ENCODE data around the gene BOC. TPM values are rescaled to one million over a fixed set of nuclear protein-coding genes. Genes with fewer than 3 reads are reported as not detected.

The BOC gene
- total and polyA plus RNA-seq, 2 of the 8 experiments (the other 6 are each of a cell fraction or from before 2014, with no cell fraction given), result 6.9 to 9.3 TPM

GRCh38 chr3:113212150-113212843 is 940 bp downstream of the BOC start:
- no peak overlapping the region for H2BK120ac ChIP-seq (replicated peaks; ENCODE audit: low read depth, low read length)
- H3K9me3 ChIP-seq (ENCODE audit: insufficient read depth in 2 of 2, low read depth in 1 of 2, low read length in 1 of 2), result no peaks in the 10 kb centered on the region
- H2AFZ ChIP-seq (ENCODE audit: low read length), result peak overlapping the region; percentile 94; the same call in 1 of the 2 replicates
- H2AK5ac ChIP-seq (ENCODE audit: low read depth, low read length), result no peak overlapping the region
- ChIA-PET CTCF (ENCODE audit: partially characterized antibody) (interaction anchor here (0.5 to 3.0 kb wide), 6 partner anchors 17 to 198 kb away, joined by 3 to 9 read pairs (median 4); no protein-coding TSS in a partner anchor), POLR2A (ENCODE audit: partially characterized antibody) (interaction anchor here (1.2 kb wide), 1 partner anchor 13 kb away, joined by 3 read pairs; no protein-coding TSS in a partner anchor)
- peak overlapping the region; percentile 32 for H3K56ac ChIP-seq (replicated peaks; ENCODE audit: insufficient read length, low read depth, low read length)
- H4K8ac ChIP-seq (ENCODE audit: extremely low read depth, insufficient read depth, low read length), result peak overlapping the region; percentile 88
- 2% methylated on average over 33 of the region's 62 CpGs; no CpG with 5 or more reads in 1 of the 2 experiments for WGBS, 2 experiments (ENCODE audit: extremely low coverage in 1 of 2, insufficient coverage in 1 of 2, insufficient read length in 1 of 2, insufficient replicate concordance in 2 of 2, low coverage in 1 of 2, low lambda C conversion rate in 2 of 2, missing lambda C conversion rate in 1 of 2)
- DNase-seq (ENCODE audit: low read depth in 1 of 2, low spot score in 2 of 2) (peak in 1 of 2 experiments; percentile 75), FAIRE-seq (no peak)
- no peak overlapping the region for H3K23ac ChIP-seq (ENCODE audit: insufficient read length)
- H2BK5ac ChIP-seq (ENCODE audit: low read depth, low read length), result peak overlapping the region; percentile 37; the same call in 1 of the 2 replicates
- peak overlapping the region; percentile 62 to 96 (median 85) for H3K4me3 ChIP-seq (ENCODE audit: extremely low read depth in 1 of 4, insufficient read depth in 2 of 4, low read depth in 3 of 4, low read length in 4 of 4)
- no peaks in the 10 kb centered on the region for H3K79me1 ChIP-seq (ENCODE audit: low read depth, low read length)
- peaks cover 0 to 21% (median 15%) of the 10 kb centered on the region in 4 experiments; a peak in 6 of 7 replicates for H3K27me3 ChIP-seq (replicated peaks in 1 of 4; ENCODE audit: control insufficient read depth in 3 of 4, extremely low read depth in 1 of 4, insufficient read depth in 3 of 4, low read length in 3 of 4)
- peak overlapping the region; percentile 90; the same call in 1 of the 2 replicates for H2BK15ac ChIP-seq (ENCODE audit: low read length)
- H3K18ac ChIP-seq (ENCODE audit: extremely low read depth, low read length), result peak overlapping the region; percentile 25
- H3K23me2 ChIP-seq (ENCODE audit: low read depth, low read length), result peaks cover 23% of the 10 kb centered on the region
- H3K4ac ChIP-seq (replicated peaks; ENCODE audit: insufficient read length, low read depth, low read length), result peak overlapping the region; percentile 39
- no peak overlapping the region for H4K5ac ChIP-seq (ENCODE audit: insufficient read length, low read depth, low read length)
- H4K20me1 ChIP-seq (replicated peaks in 1 of 2; ENCODE audit: control insufficient read depth in 1 of 2, insufficient read depth in 2 of 2, low read length in 2 of 2), result no peaks in the 10 kb centered on the region
- H3K79me2 ChIP-seq (ENCODE audit: control insufficient read depth in 1 of 2, insufficient read depth in 2 of 2, low read length in 2 of 2), result 0 out of 4 replicates have a peak, but pooled peaks cover 0 to 4% of the 10 kb centered on the region in 2 experiments
- no peak overlapping the region for H4K91ac ChIP-seq (replicated peaks; ENCODE audit: insufficient read length, low read length)
- peak overlapping the region in 2 of 4 experiments; percentile 20 to 29; a peak in 3 of 7 replicates for H3K9ac ChIP-seq (replicated peaks in 1 of 4; ENCODE audit: extremely low read depth in 1 of 4, low read depth in 3 of 4, low read length in 3 of 4)
- H3K27ac ChIP-seq (ENCODE audit: low read depth, low read length), result no peak overlapping the region
- no peak overlapping the region for H3K14ac ChIP-seq (ENCODE audit: insufficient read length)
- no peaks in the 10 kb centered on the region for H3K36me3 ChIP-seq (ENCODE audit: control insufficient read depth in 2 of 4, insufficient read depth in 4 of 4, low read length in 3 of 4)
- peak overlapping the region; percentile 77; the same call in 1 of the 2 replicates for H2BK12ac ChIP-seq (ENCODE audit: low read depth, low read length)
- no peak overlapping the region for H2BK20ac ChIP-seq (ENCODE audit: low read length)
- H3K4me2 ChIP-seq (ENCODE audit: insufficient read depth in 1 of 2, low read depth in 2 of 2, low read length in 2 of 2), result peak overlapping the region; percentile 83 to 99
- H3K4me1 ChIP-seq (replicated peaks in 1 of 4; ENCODE audit: control insufficient read depth in 3 of 4, insufficient read depth in 4 of 4, low read length in 3 of 4), result peaks cover 8 to 19% (median 11%) of the 10 kb centered on the region in 4 experiments; a peak in 6 of 7 replicates
- TF ChIP-seq CBX8 (IDR thresholded peaks at IDR 0.05; ENCODE audit: borderline replicate concordance, low read depth, low read length) (no peak), CBX5 (IDR thresholded peaks at IDR 0.05; ENCODE audit: low read depth, low read length) (no peak), TAF1 (IDR thresholded peaks at IDR 0.05; ENCODE audit: low read depth, low read length) (no peak), POLR2AphosphoS5 (IDR thresholded peaks at IDR 0.05; ENCODE audit: low read depth, low read length) (no peak), RNF2 (IDR thresholded peaks at IDR 0.05; ENCODE audit: borderline replicate concordance, low read depth, low read length, missing control alignments, poor library complexity, severe bottlenecking) (no peak), GTF2F1 (IDR thresholded peaks at IDR 0.05; ENCODE audit: borderline replicate concordance, low read depth, low read length) (no peak), SP2 (IDR thresholded peaks at IDR 0.05; ENCODE audit: low read length) (no peak), RXRA (IDR thresholded peaks at IDR 0.05; ENCODE audit: insufficient read depth, low read depth, low read length) (no peak), TEAD4 (IDR thresholded peaks at IDR 0.05; ENCODE audit: low read depth, low read length) (no peak), ZNF274 (IDR thresholded peaks at IDR 0.05; ENCODE audit: borderline replicate concordance, extremely low read depth, low read length) (no peak), TCF12 (IDR thresholded peaks at IDR 0.05; ENCODE audit: low read depth, low read length) (no peak), EZH2 (IDR thresholded peaks at IDR 0.05; ENCODE audit: low read depth, low read length, severe bottlenecking) (peak; percentile 32)
